ENCODE data around the gene EPB41L4A.

DNA sequence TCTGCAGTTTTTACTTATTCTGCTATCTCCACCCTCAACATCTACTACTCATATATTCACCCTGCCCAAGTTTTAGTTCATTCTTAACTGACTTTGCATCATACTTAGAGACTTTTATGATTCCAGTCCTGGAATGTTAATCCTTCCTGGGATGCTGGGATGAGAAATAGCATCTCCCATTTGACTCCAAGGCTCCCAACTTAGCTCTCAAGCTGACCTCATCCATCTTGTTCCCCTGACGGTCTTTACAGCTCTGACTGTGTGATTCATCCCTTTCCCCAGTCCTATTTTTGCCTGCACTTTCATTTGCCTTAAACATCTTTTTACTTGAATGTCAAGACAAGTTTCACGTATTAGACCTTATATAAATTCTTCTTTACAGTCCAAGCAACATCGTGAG is 297.8 kb downstream of the EPB41L4A start:
- TF ChIP-seq CTCF (optimal IDR thresholded peaks at IDR 0.05 in 1 of 3, IDR thresholded peaks at IDR 0.05 in 1 of 3, conservative IDR thresholded peaks at IDR 0.05 in 1 of 3; ENCODE audit: extremely low read depth in 1 of 3, insufficient read depth in 2 of 3, low read length in 3 of 3) (no peak), EZH2 (IDR thresholded peaks at IDR 0.05; ENCODE audit: low read length) (no peak)

Data from keratinocyte (primary cell).